PC-9 (cell line): ENCODE data around the gene STPG3. TPM values are rescaled to one million over a fixed set of nuclear protein-coding genes. Genes with fewer than 3 reads are reported as not detected.
A peak's percentile ranks its signal among the peaks of the same experiment; 100 is the strongest.

ENCODE experiments used
- BruUV-seq: library from RNA; stranded (reverse); fragments of 400-500 nt; replicated peaks from 2 replicates; lab custom pipeline; 2021; lab: Mats Ljungman, UMichigan
- CTCF ChIA-PET: fragments of 300-600 bp; sonication (Branson Sonifier 250); formaldehyde crosslinking; loops from one replicate; lab custom pipeline; 2022; ENCODE audit warnings: antibody characterized with exemption; lab: Charles Lee
- POLR2A ChIA-PET: fragments of 300-600 bp; sonication (Branson Sonifier 250); formaldehyde crosslinking; loops from one replicate; lab custom pipeline; 2022; ENCODE audit warnings: antibody characterized with exemption; ENCODE audit not compliant: unreplicated experiment; lab: Charles Lee
- DNase-seq, 2 experiments: peaks; one replicate each; pipeline versions ENCODE4 v3.0.0 to v3.0.0-alpha.2; 2015 to 2022; ENCODE audit warnings: mixed read lengths in 1 of 2
- H2AFZ ChIP-seq: fragments of 200-600 bp; sonication (generic); 2 replicates; pipeline ENCODE4 v1.8.1; 2017; ENCODE audit warnings: antibody characterized with exemption
- H3F3A ChIP-seq: fragments of 200-600 bp; sonication (generic); 2 replicates; pipeline ENCODE4 v1.8.1; 2017; ENCODE audit warnings: antibody characterized with exemption, mild to moderate bottlenecking, low read depth; ENCODE audit not compliant: insufficient read depth
- H3K27ac ChIP-seq: fragments of 200-600 bp; sonication (generic); 2 replicates; pipeline ENCODE4 v1.6.1; 2016; ENCODE audit warnings: mixed run types
- H3K27me3 ChIP-seq: fragments of 200-600 bp; sonication (generic); 2 replicates; pipeline ENCODE4 v1.6.1; 2016; ENCODE audit warnings: low read depth, mixed run types; ENCODE audit not compliant: insufficient read depth
- H3K36me3 ChIP-seq: fragments of 200-600 bp; sonication (generic); 2 replicates; pipeline ENCODE4 v1.6.1; 2016; ENCODE audit warnings: low read depth, mixed run types
- H3K4me1 ChIP-seq: fragments of 200-600 bp; sonication (generic); replicated peaks from 2 replicates; pipeline ENCODE4 v1.6.1; 2016; ENCODE audit warnings: mixed run types; ENCODE audit not compliant: insufficient read depth
- H3K4me2 ChIP-seq: fragments of 200-600 bp; sonication (generic); 2 replicates; pipeline ENCODE4 v1.6.1; 2017; ENCODE audit warnings: mixed run types
- H3K4me3 ChIP-seq: fragments of 200-600 bp; sonication (generic); 2 replicates; pipeline ENCODE4 v1.6.1; 2016; ENCODE audit warnings: mixed run types
- H3K79me2 ChIP-seq: fragments of 200-600 bp; sonication (generic); 2 replicates; pipeline ENCODE4 v1.6.1; 2017; ENCODE audit warnings: low read depth, mixed run types
- H3K9me2 ChIP-seq: fragments of 200-600 bp; sonication (generic); 2 replicates; pipeline ENCODE4 v1.8.1; 2017; ENCODE audit warnings: mild to moderate bottlenecking; ENCODE audit not compliant: insufficient read depth
- H3K9me3 ChIP-seq: fragments of 200-600 bp; sonication (generic); 2 replicates; pipeline ENCODE4 v1.8.1; 2016; ENCODE audit warnings: low read depth; ENCODE audit not compliant: insufficient read depth
- H4K20me1 ChIP-seq: fragments of 200-600 bp; sonication (generic); 2 replicates; pipeline ENCODE4 v1.8.1; 2017; ENCODE audit not compliant: insufficient read depth
- EZH2 ChIP-seq: fragments of 200-600 bp; sonication (generic); IDR thresholded peaks from 2 replicates; pipeline ENCODE4 v1.8.0; 2017; ENCODE audit warnings: antibody characterized with exemption, low read depth
- intact Hi-C: fragments of 100-400 bp; cut with micrococcal nuclease; formaldehyde crosslinking; loops from one replicate; pipeline ENCODE4 v1.10.0; 2022; ENCODE audit not compliant: unreplicated experiment
- total RNA-seq: library from RNA; stranded (reverse); gene quantifications from 2 replicates; pipeline ENCODE4 v1.2.3, GENCODE V29; 2021
- TF ChIP-seq, protein P1 (sequence below): fragments of 200-600 bp; sonication (generic); conservative IDR thresholded peaks from 2 replicates; pipeline ENCODE4 v1.6.1; 2017; ENCODE audit warnings: mixed run types, antibody characterized with exemption, mild to moderate bottlenecking, moderate library complexity

STPG3 gene
- total RNA-seq, 1 experiment from 2014 or later: 0.46 TPM

DNA sequence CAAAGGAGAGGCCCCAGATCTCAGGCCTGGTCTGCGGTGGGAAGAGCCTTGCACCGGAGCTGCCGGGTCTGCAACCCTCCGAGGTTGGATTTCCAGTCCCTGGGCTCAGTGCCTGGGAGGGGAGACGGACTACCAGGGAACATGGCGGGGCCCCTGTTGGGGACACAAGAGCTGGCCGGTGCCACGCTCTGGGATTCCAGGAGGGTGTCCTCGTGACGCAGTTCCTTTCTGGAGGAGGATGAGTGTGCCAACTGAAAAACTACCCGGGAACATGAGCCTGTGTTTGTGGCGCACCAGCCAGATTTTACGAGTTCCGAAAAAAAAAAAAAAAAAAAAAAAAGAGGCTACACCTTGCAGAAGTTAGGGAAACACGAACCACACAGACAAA lies 42.0 kb downstream of the STPG3 start:
- no peak overlapping the region for H3K4me2 ChIP-seq
- H3K27ac ChIP-seq: no peak overlapping the region
- H4K20me1 ChIP-seq: no peaks in the 10 kb centered on the region
- H3F3A ChIP-seq: peaks cover 23% of the 10 kb centered on the region
- H2AFZ ChIP-seq: no peak overlapping the region
- TF ChIP-seq, protein P1, sequence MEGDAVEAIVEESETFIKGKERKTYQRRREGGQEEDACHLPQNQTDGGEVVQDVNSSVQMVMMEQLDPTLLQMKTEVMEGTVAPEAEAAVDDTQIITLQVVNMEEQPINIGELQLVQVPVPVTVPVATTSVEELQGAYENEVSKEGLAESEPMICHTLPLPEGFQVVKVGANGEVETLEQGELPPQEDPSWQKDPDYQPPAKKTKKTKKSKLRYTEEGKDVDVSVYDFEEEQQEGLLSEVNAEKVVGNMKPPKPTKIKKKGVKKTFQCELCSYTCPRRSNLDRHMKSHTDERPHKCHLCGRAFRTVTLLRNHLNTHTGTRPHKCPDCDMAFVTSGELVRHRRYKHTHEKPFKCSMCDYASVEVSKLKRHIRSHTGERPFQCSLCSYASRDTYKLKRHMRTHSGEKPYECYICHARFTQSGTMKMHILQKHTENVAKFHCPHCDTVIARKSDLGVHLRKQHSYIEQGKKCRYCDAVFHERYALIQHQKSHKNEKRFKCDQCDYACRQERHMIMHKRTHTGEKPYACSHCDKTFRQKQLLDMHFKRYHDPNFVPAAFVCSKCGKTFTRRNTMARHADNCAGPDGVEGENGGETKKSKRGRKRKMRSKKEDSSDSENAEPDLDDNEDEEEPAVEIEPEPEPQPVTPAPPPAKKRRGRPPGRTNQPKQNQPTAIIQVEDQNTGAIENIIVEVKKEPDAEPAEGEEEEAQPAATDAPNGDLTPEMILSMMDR: no peak
- TF ChIP-seq EZH2: no peak
- H3K4me1 ChIP-seq: no peaks in the 10 kb centered on the region
- no peaks in the 10 kb centered on the region for H3K36me3 ChIP-seq
- ChIA-PET CTCF (interaction anchor here (0.7 kb wide), 1 partner anchor 39 kb away, joined by 5 read pairs; no protein-coding TSS in a partner anchor), POLR2A (no interaction called here)
- H3K27me3 ChIP-seq: no peaks in the 10 kb centered on the region
- no peaks in the 10 kb centered on the region for H3K9me2 ChIP-seq
- no peaks in the 10 kb centered on the region for H3K79me2 ChIP-seq
- DNase-seq: no peak
- BruUV-seq: no TSS peak
- intact Hi-C loops: no loop called here
- no peaks in the 10 kb centered on the region for H3K9me3 ChIP-seq
- no peak overlapping the region for H3K4me3 ChIP-seq

DNA sequence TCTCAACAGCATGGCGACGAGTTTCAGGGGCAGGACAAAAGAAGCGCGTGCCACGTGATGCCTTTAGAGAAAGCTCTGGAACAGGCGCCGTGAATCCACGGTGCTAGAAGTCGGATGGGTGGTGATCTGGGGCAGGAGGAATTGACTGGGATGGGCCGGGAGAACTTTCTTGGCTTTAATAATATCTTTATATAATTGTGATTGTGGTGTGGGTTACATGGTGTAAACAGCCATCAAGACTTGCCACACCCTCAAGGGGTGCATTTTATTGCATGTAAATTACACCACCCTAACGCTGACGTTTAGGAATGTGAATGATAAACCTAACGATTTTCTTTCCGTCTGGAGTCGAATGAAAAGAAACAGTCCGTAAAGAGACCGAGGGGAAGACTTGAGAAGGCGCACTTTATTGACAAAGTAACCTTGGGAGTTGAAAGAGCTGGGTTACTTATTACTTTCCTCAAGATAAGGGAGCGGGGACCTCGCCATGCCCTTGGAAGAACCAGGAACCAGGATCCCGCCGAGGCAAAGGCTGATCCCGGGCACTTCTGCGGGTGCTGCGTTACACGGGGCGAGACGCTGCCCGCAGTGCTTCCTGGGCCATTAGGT lies 42.5 kb downstream of the STPG3 start:
- Histone ChIP-seq H3K4me1 (no peaks in the 10 kb centered on the region), H3K27me3 (no peaks in the 10 kb centered on the region), H3K4me3 (no peak overlapping the region), H3F3A (peaks cover 23% of the 10 kb centered on the region), H3K9me2 (no peaks in the 10 kb centered on the region), H4K20me1 (no peaks in the 10 kb centered on the region), H3K36me3 (no peaks in the 10 kb centered on the region), H3K79me2 (no peaks in the 10 kb centered on the region), H3K9me3 (no peaks in the 10 kb centered on the region), H2AFZ (no peak overlapping the region), H3K4me2 (no peak overlapping the region), H3K27ac (no peak overlapping the region)
- POLR2A ChIA-PET: interaction anchor here (0.6 to 0.7 kb wide), 2 partner anchors 47 to 52 kb away, joined by 3 to 4 read pairs; partner anchors contain the start of gene TUBB4B
- CTCF ChIA-PET: interaction anchor here (0.7 kb wide), 1 partner anchor 40 kb away, joined by 5 read pairs; no protein-coding TSS in a partner anchor
- no peak for DNase-seq
- intact Hi-C loops: loop anchor here (1.0 kb wide), 1 partner anchor 258 kb away; the partner anchor contains the start of gene MRPL41
- BruUV-seq: no TSS peak
- TF ChIP-seq, protein P1: no peak
- TF ChIP-seq EZH2: no peak

DNA sequence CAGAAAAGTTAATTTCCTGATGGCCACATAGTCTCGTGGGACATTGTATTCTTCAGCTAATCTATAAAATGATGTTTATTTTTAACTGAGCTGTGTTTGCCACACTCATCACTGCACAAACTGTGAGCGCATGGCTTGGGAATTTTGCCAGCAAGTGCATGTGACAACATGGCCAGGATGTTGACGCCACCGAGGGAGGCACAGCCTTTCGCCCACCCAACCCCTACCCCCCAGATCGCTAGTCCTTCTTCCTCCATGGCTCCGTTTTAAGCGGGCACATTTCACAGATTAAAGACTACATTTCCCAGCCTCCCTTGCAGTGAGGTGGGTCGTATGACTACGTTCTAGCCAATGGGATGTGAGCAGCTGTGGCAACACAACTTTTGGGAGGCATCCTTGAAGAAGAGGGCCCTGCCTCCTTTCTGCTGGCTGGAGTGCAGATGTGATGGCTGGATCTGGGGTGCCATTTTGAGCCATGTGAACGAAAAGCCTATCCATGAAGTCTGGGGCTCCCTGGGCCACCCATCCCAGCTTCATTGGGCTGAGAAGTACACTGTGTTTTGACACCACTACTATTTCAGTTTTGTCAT lies 43.1 kb downstream of the STPG3 start:
- H3K4me2 ChIP-seq: no peak overlapping the region; the same call in 1 of the 2 replicates
- H3F3A ChIP-seq: peaks cover 23% of the 10 kb centered on the region
- H3K36me3 ChIP-seq: no peaks in the 10 kb centered on the region
- peaks cover 5% of the 10 kb centered on the region for H4K20me1 ChIP-seq
- H3K79me2 ChIP-seq: peaks cover 4% of the 10 kb centered on the region
- no peaks in the 10 kb centered on the region for H3K9me2 ChIP-seq
- peak; percentile 54 to 69 for DNase-seq
- H3K9me3 ChIP-seq: no peaks in the 10 kb centered on the region
- intact Hi-C loops: loop anchor here (1.0 kb wide), 1 partner anchor 257 kb away; the partner anchor contains the start of gene MRPL41
- H3K4me3 ChIP-seq: no peak overlapping the region
- BruUV-seq: no TSS peak
- H3K4me1 ChIP-seq: no peaks in the 10 kb centered on the region
- TF ChIP-seq, protein P1: no peak
- TF ChIP-seq EZH2: no peak
- no peak overlapping the region for H2AFZ ChIP-seq
- no peaks in the 10 kb centered on the region for H3K27me3 ChIP-seq
- CTCF ChIA-PET: no interaction called here
- POLR2A ChIA-PET: interaction anchor here (0.6 to 0.7 kb wide), 3 partner anchors 47 to 257 kb away, joined by 3 to 24 read pairs (median 4); partner anchors contain the start of genes MRPL41 and TUBB4B
- no peak overlapping the region for H3K27ac ChIP-seq
